Loucy (cell line): Measurements from ENCODE around the gene BCAS4.

Experiments
- H2AFZ ChIP-seq: fragments of 200-600 bp; sonication (generic); 2 replicates; pipeline ENCODE4 v1.6.0; 2016; ENCODE audit warnings: antibody characterized with exemption, mild to moderate bottlenecking, low read length, moderate library complexity
- H3F3A ChIP-seq: fragments of 200-600 bp; 2 replicates; pipeline ENCODE4 v1.6.0; 2016; ENCODE audit warnings: antibody characterized with exemption, low read depth, mild to moderate bottlenecking
- H3K27me3 ChIP-seq: fragments of 200-600 bp; sonication (generic); 2 replicates; pipeline ENCODE4 v1.6.1; 2014; ENCODE audit warnings: low read length, mild to moderate bottlenecking; ENCODE audit not compliant: insufficient read depth, poor library complexity, severe bottlenecking
- H3K36me3 ChIP-seq: fragments of 200-600 bp; sonication (generic); 2 replicates; pipeline ENCODE4 v1.6.1; 2016; ENCODE audit warnings: low read length; ENCODE audit not compliant: insufficient read depth
- H3K4me1 ChIP-seq: fragments of 200-600 bp; sonication (generic); 2 replicates; pipeline ENCODE4 v1.5.1; 2014; ENCODE audit warnings: low read length, mild to moderate bottlenecking; ENCODE audit not compliant: insufficient read depth, poor library complexity, severe bottlenecking
- H3K4me2 ChIP-seq: fragments of 200-600 bp; sonication (generic); 2 replicates; pipeline ENCODE4 v1.6.0; 2014; ENCODE audit warnings: antibody characterized with exemption, low read length, low read depth, mild to moderate bottlenecking; ENCODE audit not compliant: poor library complexity, severe bottlenecking
- H3K4me3 ChIP-seq: fragments of 200-600 bp; sonication (generic); 2 replicates; pipeline ENCODE4 v1.5.1; 2014; ENCODE audit warnings: low read length, mild to moderate bottlenecking, mixed read lengths; ENCODE audit not compliant: poor library complexity, severe bottlenecking
- H3K79me2 ChIP-seq: fragments of 200-600 bp; sonication (generic); 2 replicates; pipeline ENCODE4 v1.6.1; 2014; ENCODE audit warnings: low read length; ENCODE audit not compliant: insufficient read depth
- H3K9ac ChIP-seq: fragments of 200-600 bp; sonication (generic); 2 replicates; pipeline ENCODE4 v1.6.0; 2014; ENCODE audit warnings: mild to moderate bottlenecking, low read depth, low read length, moderate library complexity; ENCODE audit not compliant: poor library complexity, severe bottlenecking
- H3K9me2 ChIP-seq: fragments of 200-600 bp; sonication (generic); replicated peaks from 2 replicates; pipeline ENCODE4 v1.6.1; 2016; ENCODE audit warnings: low read depth, low read length, mixed read lengths
- H3K9me3 ChIP-seq: fragments of 200-600 bp; sonication (generic); 2 replicates; pipeline ENCODE4 v1.6.1; 2014; ENCODE audit warnings: mild to moderate bottlenecking, antibody characterized with exemption, low read length, low read depth; ENCODE audit not compliant: insufficient read depth
- H4K20me1 ChIP-seq: fragments of 200-600 bp; sonication (generic); 2 replicates; pipeline ENCODE4 v1.6.0; 2014; ENCODE audit warnings: antibody characterized with exemption, low read length, mild to moderate bottlenecking; ENCODE audit not compliant: insufficient read depth, poor library complexity, severe bottlenecking
- CTCF ChIP-seq: fragments of 200-600 bp; sonication (generic); conservative IDR thresholded peaks from 2 replicates; pipeline ENCODE4 v1.5.1; 2014; ENCODE audit warnings: mild to moderate bottlenecking, antibody characterized with exemption, low read length
- EZH2phosphoT487 ChIP-seq: fragments of 200-600 bp; IDR thresholded peaks from 2 replicates; pipeline ENCODE4 v1.6.1; 2018; ENCODE audit warnings: antibody characterized with exemption, mild to moderate bottlenecking, moderate library complexity, borderline replicate concordance

BCAS4 gene

GRCh38 chr20:50789968-50790650 lies 4.8 kb upstream of the BCAS4 start:
- Histone ChIP-seq H3F3A (no peaks in the 10 kb centered on the region), H2AFZ (peak overlapping the region; percentile 32; the same call in 1 of the 2 replicates), H3K79me2 (no peaks in the 10 kb centered on the region), H3K4me2 (no peak overlapping the region), H3K4me3 (no peak overlapping the region), H3K9ac (peak overlapping the region; percentile 81), H3K9me3 (no peaks in the 10 kb centered on the region), H3K9me2 (no peaks in the 10 kb centered on the region), H3K27me3 (no peaks in the 10 kb centered on the region), H3K36me3 (no peaks in the 10 kb centered on the region), H4K20me1 (no peaks in the 10 kb centered on the region), H3K4me1 (peaks cover 8% of the 10 kb centered on the region)
- TF ChIP-seq EZH2phosphoT487, result no peak
- no peak for TF ChIP-seq CTCF

DNA sequence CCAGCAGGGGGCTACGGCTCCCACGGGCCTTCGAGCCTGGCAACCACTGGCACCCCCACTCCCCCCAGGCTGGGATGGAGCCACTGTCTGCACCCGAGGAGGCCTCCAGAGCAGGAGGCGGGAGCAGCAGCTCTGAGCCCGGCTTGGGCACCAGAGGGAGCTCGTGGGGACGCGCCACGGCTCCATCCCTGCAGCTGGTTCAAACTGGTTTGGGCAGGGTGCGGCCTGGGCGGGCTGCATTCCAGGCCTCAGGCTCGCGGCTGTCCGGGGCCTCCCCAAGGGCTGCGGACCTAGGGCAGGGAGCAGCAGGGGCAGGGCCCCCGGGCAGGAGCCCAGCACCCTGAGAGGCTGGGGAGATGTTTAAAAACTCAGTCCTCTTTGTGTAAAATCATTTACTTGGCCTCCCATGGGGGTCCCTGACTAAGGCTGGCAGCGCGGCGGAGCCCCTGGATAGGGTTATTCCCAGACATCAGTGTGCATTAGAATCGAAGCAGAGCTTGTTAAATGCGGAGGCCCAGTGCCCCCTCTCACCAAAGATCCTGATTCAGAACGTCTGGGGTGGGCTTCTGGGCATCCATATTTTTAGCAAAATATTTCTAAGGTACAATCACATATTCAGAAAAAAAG lies 4.1 kb upstream of the BCAS4 start:
- H3F3A ChIP-seq, result no peaks in the 10 kb centered on the region
- H3K4me1 ChIP-seq, result peaks cover 8% of the 10 kb centered on the region
- peak overlapping the region; percentile 81 for H3K9ac ChIP-seq
- TF ChIP-seq EZH2phosphoT487 (no peak), CTCF (peak; percentile 57)
- no peaks in the 10 kb centered on the region for H3K9me2 ChIP-seq
- no peaks in the 10 kb centered on the region for H3K9me3 ChIP-seq
- no peaks in the 10 kb centered on the region for H3K79me2 ChIP-seq
- H3K36me3 ChIP-seq, result no peaks in the 10 kb centered on the region
- peak overlapping the region; percentile 30 for H3K4me3 ChIP-seq
- no peaks in the 10 kb centered on the region for H3K27me3 ChIP-seq
- peak overlapping the region; percentile 90 for H2AFZ ChIP-seq
- H4K20me1 ChIP-seq, result no peaks in the 10 kb centered on the region
- H3K4me2 ChIP-seq, result peak overlapping the region; percentile 58

DNA sequence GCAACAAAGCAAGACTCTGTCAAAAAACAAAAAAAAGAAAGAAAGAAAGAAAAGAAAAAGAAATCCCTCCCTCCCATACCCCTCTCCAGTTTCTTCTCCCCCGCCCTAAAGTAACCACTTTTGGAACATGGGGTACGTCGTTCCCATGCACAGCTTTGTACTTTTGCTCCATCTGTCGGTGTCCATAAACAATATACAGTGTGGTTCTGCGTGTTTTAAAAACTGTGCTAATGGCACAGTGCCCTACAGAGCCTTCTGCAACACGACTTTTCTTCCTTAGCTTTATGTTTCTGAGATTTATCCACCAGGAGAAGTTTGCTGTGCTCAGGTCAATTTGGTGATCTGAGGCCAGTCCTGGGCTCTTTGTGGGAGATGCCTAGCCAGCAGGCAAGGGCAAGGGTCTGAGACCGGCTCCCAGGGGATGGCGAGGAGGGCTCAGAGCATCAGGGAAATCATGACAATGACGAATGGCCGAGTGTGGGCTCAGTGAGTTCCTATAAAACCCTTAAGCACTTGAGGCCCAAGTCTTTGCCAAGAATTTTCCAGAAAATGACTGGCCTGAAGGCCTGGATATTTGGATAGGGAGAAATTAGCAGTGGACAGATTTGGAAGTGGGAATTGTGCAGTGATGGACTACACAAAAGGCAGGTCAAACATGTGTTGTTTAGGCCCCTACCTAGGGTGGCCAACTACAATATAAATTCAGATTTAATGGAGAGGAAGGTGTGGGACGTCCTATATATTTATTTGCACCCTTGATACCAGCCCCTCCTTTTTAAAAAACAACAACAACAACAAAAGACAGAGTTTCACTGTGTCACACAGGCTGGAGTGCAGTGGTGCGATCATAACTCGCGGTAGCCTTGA lies 1.9 kb upstream of the BCAS4 start:
- no peak overlapping the region for H3K4me2 ChIP-seq
- no peak for TF ChIP-seq EZH2phosphoT487
- TF ChIP-seq CTCF, result no peak
- no peak overlapping the region for H2AFZ ChIP-seq
- H3K4me3 ChIP-seq, result no peak overlapping the region
- no peaks in the 10 kb centered on the region for H3K27me3 ChIP-seq
- H3K9ac ChIP-seq, result no peak overlapping the region
- H3K9me3 ChIP-seq, result no peaks in the 10 kb centered on the region
- no peaks in the 10 kb centered on the region for H4K20me1 ChIP-seq
- no peaks in the 10 kb centered on the region for H3K36me3 ChIP-seq
- no peaks in the 10 kb centered on the region for H3F3A ChIP-seq
- peaks cover 8% of the 10 kb centered on the region for H3K4me1 ChIP-seq
- H3K9me2 ChIP-seq, result no peaks in the 10 kb centered on the region
- no peaks in the 10 kb centered on the region for H3K79me2 ChIP-seq
